ENCODE data around the gene PDE11A. TPM values are rescaled to one million over a fixed set of nuclear protein-coding genes. Genes with fewer than 3 reads are reported as not detected.

Gene PDE11A
- total RNA-seq, 1 experiment from 2014 or later = 0.61 TPM

- no peak for TF ChIP-seq ZBTB33 (IDR thresholded peaks at IDR 0.05; ENCODE audit: extremely low read depth, insufficient replicate concordance, low read length)
- TF ChIP-seq FOSL1 (IDR thresholded peaks at IDR 0.05; ENCODE audit: low read depth) = no peak
- no peak; the same call in 1 of the 2 replicates for TF ChIP-seq CBX3 (IDR thresholded peaks at IDR 0.05; ENCODE audit: low read depth)
These were observed at the start of gene PDE11A (continued) for GRCh38 chr2:178072383-178073301.

- H3K4me2 ChIP-seq (ENCODE audit: low read length) = no peak overlapping the region
- no peaks in the 10 kb centered on the region for H3K9me2 ChIP-seq (ENCODE audit: insufficient read depth)
- POLR2A ChIA-PET = no interaction called here
- intact Hi-C loops (cut with micrococcal nuclease) = no loop called here
- RAD21 ChIA-PET (ENCODE audit: low non-redundant PET in 1 of 2, low total read pairs in 2 of 2, uncharacterized antibody in 2 of 2, unreplicated experiment in 2 of 2) = no interaction called here
- H3K27ac ChIP-seq (ENCODE audit: low read depth, low read length) = no peak overlapping the region
- H3K9ac ChIP-seq (ENCODE audit: low read length) = no peak overlapping the region
- no peak overlapping the region for H2AFZ ChIP-seq (ENCODE audit: low read depth, low read length, poor library complexity, severe bottlenecking)
- H3K9me3 ChIP-seq (ENCODE audit: control insufficient read depth in 1 of 2, insufficient read depth in 1 of 2, low read depth in 1 of 2, low read length in 2 of 2) = no peaks in the 10 kb centered on the region
- H3K4me1 ChIP-seq (ENCODE audit: control insufficient read depth in 1 of 2, insufficient read depth in 2 of 2, low read length in 2 of 2) = no peaks in the 10 kb centered on the region
- CTCF ChIA-PET = interaction anchor here (1.1 to 1.4 kb wide), 2 partner anchors 12 kb away, joined by 3 read pairs; no protein-coding TSS in a partner anchor
- DNase-seq (ENCODE audit: low read depth, low spot score) (no peak), ATAC-seq (no peak)
- H3K79me2 ChIP-seq (ENCODE audit: insufficient read depth, low read length) = no peaks in the 10 kb centered on the region
- H3K4me3 ChIP-seq (replicated peaks in 1 of 2; ENCODE audit: low read depth in 1 of 2, low read length in 2 of 2) = no peak overlapping the region
- no TSS peak for BruUV-seq (replicated peaks)
- H3K36me3 ChIP-seq (ENCODE audit: control insufficient read depth in 1 of 2, insufficient read depth in 2 of 2, low read length in 2 of 2) = peaks cover 4 to 6% of the 10 kb centered on the region in 2 experiments; a peak in 2 of 4 replicates
- no peaks in the 10 kb centered on the region for H4K20me1 ChIP-seq (ENCODE audit: insufficient read depth)
- H3K27me3 ChIP-seq (ENCODE audit: insufficient read depth, low read length) = no peaks in the 10 kb centered on the region
- no peak for TF ChIP-seq TCF7L2 (IDR thresholded peaks at IDR 0.05; ENCODE audit: borderline replicate concordance, extremely low read depth, insufficient read depth, insufficient read length)
- no peak for TF ChIP-seq ATF3 (IDR thresholded peaks at IDR 0.05)
- no peak for TF ChIP-seq CTCF (IDR thresholded peaks at IDR 0.05 in 2 of 3, conservative IDR thresholded peaks at IDR 0.05 in 1 of 3; ENCODE audit: borderline replicate concordance in 1 of 3, insufficient read depth in 1 of 3, low read depth in 2 of 3, low read length in 2 of 3)
- no peak for TF ChIP-seq SRF (IDR thresholded peaks at IDR 0.05; ENCODE audit: low read depth)
- TF ChIP-seq ZNF274 (IDR thresholded peaks at IDR 0.05; ENCODE audit: low read depth, low read length) = no peak
- TF ChIP-seq REST (IDR thresholded peaks at IDR 0.05; ENCODE audit: low read depth) = no peak
- TF ChIP-seq EGR1 (IDR thresholded peaks at IDR 0.05; ENCODE audit: low read depth) = no peak
- TF ChIP-seq ZBTB33 (IDR thresholded peaks at IDR 0.05; ENCODE audit: extremely low read depth, insufficient replicate concordance, low read length) = no peak
These were observed 46.8 kb upstream of the PDE11A start for GRCh38 chr2:178119179-178119922.
